Measurements from ENCODE around the gene APOL6.
"Not testable (repeated sequence)": the region's sequence is repeated elsewhere in the genome, so short reads cannot be mapped to it uniquely, and the experiment has no call there.

APOL6 gene

DNA sequence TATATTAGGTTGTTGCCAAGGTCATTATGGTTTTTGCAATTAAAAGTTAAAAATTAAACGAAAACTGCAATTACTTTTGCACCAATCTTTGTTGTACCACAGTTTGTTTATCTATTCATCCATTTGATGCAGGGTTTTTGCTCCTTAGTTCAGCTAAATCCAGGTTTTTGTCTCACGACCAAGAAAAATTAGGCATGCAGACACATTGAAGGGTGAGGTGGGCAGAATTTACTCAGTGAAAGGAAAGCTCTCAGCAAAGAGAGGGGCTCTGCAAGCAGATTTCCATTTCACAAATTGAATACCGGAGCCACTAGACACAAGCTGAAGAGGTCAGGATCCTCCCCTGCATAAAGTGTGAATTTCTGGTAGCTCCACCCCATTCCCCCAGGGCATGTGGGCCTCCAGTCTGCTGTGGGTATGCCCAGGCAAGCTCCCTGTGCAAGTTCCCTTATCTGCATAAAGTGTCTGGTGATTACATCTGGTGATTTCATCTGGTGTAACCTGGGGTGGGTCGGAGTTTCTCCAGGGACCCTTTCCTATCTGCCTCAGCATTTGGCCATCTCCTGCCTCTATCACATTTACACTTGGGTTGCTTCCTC is 33.3 kb downstream of the APOL6 start:
- DNase-seq = no peak

DNA sequence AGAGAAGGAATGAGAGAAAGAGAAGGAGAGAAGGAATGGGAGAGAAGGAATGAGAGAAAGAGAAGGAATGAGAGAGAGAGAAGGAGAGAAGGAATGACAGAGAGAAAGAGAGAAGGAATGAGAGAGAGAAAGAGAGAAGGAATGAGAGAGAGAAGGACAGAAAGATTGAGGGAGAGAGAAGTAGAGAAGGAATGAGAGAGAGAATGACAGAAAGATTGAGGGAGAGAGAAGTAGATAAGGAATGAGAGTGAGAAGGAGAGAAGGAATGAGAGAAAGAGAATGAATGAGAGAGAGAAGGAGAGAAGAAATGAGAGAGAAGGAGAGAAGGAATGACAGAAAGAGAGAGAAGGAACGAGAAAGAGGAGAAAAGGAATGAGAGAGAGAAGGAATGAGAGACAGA is 35.3 kb downstream of the APOL6 start:
- no peak for DNase-seq

DNA sequence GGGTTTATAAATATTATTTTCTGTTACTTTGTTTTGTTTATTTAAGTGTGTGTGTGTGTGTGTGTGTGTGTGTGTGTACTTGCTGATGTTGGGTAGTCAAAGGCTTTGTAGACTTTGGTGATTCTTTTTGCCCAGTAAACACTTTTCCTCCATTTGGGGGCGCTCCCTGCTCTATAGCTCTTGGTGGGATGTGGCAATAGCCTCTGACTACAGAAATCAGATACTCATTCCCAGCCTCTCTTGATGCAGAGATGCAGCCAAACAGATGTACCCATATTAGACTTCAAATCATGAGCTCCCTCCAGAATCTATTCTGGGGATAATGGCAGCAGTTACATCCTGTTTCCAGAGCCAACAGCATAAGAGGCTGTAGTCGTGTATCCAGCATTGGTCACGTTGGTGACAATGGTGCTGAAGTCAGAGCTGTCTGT is 36.0 kb downstream of the APOL6 start:
- no peak for DNase-seq

DNA sequence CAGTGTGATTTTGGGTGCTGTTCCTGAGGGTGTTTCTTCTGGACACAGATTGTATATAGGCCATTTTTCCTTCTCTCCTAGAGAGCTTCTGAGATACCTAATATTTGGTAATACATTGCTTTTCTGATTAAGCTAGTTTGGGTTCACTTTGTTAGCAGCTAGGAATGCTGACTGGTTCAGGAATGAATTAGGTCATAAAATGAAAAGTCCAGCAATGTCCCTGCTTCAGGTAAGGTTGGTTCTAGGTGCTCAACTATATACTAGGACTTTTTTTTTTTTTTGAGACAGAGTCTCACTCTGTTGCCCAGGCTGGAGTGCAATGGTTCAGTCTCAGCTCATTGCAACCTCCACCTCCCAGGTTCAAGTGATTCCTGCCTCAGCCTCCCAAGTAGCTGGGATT is 36.5 kb downstream of the APOL6 start:
- no peak for DNase-seq

DNA sequence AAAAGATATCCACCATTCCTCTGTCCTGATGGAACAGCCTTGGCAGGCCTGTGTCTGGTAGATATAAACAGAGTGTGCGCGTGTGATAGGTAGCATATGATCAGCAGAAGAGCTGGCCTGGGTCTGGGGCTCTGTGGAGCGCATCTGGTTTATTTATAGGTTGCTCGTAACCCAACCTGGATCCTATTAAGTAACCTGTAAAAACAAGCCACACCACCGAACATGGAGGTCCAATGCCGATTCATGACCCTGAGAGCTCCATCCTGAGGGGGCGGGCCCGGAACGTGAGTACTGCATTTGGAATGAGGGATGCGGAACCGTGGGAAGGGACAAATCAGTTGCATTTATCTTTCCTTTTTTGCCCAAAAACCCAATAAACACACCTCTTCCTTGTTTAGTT is 37.5 kb downstream of the APOL6 start:
- DNase-seq = no peak

DNA sequence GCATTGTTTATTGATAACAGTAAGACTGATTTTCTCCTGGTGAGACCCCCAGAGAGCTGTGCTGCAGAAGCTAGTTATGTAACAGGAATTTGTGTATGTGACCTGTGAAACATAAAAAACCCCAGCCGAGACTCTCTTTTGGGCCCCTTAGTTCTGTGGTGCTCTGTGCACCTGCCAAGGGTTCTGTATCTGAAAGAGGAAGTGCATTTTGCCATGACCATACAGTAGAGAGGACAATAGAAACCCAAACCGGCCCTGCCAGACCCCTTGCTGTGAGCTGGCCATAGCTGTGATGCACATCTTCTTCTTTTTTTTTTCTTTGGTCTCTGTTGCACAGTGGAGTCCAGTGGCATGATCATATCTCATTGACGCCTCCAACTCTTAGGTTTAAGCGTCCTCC is 38.1 kb downstream of the APOL6 start:
- DNase-seq = no peak

DNA sequence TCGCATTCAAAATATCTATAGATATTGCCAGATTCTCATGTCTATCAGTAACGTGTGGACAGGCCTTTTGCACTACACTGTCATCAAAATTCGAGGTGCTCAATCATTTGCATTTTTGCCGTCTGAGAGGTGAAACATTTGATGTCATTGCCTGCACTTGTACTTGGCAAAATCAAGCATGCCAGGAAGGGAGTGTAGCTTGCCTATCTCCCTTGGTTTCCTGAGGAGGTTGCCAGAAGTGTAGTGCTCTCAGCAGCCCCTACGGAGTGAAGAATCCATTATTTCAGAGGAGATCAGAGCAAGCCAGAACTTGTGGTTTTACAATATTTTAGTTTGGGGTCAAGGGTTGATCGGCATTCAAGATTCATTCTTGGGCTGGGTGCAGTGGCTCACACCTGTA is 39.2 kb downstream of the APOL6 start:
- no peak for DNase-seq

DNA sequence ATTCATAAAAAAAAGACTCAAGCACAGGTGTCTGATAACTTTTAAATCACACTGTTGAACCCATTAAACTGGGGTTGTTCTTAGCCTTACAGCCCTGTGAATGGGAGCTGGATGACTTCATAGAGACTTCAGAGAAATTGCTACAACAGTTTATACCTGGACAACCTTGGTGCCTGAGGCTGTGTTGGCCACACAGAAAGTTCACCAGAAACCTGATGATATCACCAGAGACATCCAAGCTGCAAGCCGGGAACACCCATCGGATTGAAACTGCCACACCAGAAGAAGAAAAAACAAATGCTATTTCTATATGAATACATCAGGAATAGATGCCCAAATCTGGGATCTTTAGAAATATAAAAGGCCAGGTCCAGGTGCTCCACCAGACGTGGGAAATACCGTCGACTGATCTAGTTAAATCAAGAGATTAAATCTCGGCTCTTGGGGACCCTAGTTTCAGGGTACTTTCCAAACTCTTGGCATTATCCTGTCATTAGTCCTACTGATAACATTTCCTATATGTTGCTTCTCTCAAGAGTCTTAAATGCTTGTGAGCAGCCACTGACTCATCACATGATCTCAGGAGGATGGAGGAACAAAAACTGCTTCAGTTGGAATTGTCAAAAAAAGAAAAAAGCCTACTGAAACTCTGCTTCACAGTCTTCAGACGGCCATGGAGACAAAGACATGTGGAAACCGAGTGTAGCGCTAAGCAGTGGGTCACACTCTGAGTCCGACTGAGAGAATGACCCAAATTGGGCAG is 40.8 kb downstream of the APOL6 start:
- no peak for DNase-seq

DNA sequence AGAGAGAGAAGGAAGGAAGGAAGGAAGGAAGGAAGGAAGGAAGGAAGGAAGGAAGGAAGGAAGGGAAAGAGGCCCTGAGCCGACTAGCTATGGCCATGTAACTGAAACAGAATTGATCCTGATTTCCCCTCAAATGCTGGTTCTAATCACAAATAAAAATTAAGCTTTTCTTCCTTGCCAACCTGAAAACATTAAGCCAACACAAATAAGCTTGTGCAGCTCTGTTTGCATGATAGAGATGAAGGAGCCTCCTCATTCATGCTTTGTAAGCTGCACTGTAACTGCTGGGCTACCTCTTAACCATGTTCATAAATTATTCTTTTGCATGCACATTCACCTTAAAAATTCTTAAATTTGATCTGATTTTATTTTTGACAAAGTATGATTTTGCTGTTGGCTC is 41.8 kb downstream of the APOL6 start:
- no peak for DNase-seq

DNA sequence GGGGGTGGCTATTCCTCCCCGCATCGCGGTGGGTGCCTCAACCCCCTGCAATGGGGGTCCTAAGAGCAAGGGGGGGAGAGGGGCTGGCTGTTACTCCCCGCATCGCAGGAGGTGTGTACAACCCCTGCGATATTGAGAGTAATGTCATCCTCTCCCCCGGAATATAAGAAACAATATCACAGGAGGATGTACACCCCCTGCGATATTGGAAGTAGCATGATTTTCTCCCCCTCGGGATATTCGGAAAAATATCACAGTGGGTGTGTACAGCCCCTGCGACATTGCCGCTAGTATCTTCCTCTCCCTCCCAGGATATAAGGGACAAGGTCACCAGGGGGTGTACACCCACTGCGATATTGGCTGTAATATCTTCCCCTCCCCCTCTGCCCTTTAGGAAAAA is 47.0 kb downstream of the APOL6 start:
- DNase-seq = no peak

DNA sequence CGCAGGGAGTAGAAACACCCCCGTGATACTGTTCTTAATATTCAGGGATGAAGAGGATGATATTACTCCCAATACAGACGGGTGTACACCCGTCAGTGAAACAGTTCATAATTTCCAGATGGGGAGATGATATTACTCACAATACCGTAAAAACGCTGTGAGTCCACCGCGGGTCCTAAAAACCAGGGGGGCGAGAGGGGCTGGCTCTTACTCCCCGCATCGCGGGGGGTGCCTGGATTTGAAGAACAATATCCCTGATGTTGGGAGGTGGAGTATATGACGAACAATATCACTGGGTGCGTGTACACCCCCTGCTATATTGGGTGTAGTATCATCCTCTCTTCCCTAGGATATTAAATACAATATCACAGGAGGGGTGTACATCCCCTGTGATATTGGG is 48.9 kb downstream of the APOL6 start:
- DNase-seq = no peak

DNA sequence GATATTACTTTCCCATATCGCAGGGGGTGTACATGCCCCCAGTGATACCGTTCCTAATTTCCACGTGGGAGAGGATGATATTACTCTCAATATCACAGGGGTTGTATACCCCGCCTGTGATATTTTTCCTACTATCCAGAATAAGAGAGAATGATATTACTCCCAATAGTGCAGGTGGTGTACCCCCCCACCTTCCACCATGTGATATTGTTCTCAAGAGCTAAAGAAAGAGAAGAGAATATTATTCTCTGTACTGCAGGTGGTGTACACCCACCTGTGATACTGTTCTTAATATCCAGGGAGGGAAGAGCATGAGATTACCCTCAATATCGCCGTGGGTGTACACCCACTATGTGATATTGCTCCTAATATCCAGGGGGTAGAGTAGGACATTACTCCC is 51.6 kb downstream of the APOL6 start:
- DNase-seq = not testable (repeated sequence)

DNA sequence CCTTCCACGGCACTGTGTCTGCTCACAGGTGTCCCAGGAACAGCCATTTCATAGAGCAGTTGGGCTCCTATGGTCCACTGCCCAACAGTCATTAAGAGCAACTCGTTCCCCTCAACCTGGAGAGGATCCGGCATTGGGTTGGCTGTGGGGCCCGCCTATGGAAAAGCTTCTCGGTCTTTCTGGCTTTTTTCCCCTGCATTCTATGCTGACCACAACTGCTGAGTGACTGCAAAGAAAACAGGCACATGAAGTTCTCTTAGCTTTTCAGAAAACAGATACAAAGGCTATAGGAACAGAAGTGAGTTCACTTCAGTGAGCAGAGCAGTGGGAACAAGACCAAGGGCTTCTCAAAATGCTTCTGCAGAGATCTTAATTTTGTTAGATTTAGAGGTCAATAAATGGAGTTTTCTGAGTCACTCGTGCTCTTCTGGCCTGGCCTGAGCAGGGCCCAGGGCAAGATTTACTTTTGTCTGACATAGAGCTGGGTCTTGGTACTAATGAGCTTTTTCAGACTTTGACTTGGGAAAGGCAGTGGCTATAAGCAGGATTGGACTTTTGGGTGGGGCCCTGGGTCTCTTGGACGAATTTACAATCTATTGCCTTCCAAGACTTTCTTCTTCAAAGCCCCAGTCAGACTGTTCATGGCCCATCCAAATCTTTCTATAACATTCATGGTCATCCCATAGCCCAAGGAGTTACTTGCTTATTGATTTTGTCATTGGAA is 55.8 kb downstream of the APOL6 start:
- no peak for DNase-seq

DNA sequence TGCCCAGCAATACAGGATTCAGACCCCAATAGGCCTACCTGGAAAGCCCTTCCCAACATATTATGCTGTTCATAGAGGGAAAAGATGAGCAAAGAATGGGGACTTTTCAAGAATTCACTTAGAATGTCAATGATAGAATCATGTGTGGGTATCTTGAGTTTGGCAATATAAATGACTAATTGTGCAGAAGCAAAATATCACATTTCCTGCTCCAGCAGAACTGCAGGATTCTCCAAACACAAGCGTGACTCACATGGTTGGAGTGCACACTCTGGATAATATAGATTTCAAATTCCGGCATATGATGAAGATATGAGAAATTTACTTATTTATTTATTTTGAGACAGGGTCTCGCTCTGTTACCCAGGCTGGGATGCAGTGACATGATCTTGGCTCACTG is 56.9 kb downstream of the APOL6 start:
- no peak for DNase-seq

DNA sequence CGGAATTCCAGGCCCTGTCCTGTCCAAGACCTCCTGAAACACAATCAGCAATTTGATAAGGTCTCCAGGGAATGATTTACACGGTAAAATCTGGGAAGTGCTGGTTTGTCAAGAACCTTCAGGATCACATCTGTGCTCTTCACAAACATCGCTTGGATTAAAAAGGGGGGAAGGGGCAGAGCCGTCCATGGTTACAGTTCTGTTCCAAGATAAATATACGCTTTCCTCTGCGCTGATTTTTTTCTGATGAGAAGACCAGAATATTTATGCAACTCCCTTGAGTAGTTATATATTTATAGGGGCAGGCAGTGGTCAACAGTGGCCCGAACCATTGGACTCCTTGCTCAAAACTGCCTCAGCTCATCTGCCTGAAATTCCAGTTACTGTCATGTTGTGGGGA is 60.2 kb downstream of the APOL6 start:
- no peak for DNase-seq

DNA sequence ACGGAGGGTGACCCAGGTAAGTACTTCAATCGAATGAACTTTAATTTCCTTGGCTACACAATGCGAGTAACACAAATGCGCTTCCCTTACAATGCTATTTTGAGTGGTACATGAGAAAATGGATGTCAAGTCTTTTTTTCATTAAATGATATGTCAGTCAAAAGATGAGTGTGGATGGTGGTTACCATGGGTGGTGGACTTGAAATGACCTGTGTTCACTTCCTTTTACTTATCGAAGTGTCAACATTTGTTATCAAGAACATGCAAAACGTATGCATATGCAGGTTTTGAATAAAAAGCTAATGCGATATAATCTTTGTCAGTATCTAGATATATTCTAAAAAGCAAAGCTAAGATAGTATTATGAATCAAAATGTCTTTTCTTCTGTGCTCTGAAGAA is 60.7 kb downstream of the APOL6 start:
- DNase-seq = no peak

DNA sequence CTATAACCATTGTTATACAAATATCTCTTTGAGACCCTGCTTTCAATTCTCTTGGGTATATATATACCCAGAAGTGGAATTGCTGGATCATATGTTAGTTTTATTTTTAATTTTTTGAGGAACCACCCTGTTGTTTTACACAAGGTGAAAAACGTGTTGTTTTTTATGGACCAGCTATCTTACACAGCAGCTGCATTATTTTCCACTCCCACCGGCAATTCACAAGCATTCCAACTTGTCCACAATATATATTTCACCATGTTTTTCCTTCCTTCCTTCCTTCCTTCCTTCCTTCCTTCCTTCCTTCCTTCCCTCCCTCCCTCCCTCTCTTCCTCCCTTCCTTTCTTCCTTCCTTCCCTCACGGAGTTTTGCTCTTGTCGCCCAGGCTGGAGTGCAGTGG is 63.1 kb downstream of the APOL6 start:
- no peak for DNase-seq

DNA sequence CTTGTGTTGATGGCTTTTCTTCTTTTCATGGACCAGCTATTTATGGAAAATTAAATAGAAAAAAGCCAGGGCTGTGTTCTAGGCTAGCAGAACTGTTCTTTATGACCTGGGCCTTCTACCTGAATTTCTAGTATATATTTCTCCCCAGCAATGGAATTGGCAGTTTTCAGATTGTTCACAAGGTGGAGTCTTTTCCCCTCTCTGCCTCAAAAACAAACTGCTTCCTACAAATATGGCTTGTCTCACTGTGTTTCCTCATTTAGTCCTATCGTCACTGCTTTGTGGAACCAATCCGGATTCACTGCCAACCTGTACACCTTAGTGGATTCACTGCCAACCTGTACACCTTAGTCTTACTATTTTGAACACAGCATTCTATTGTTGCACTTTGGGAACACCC is 64.4 kb downstream of the APOL6 start:
- no peak for DNase-seq

DNA sequence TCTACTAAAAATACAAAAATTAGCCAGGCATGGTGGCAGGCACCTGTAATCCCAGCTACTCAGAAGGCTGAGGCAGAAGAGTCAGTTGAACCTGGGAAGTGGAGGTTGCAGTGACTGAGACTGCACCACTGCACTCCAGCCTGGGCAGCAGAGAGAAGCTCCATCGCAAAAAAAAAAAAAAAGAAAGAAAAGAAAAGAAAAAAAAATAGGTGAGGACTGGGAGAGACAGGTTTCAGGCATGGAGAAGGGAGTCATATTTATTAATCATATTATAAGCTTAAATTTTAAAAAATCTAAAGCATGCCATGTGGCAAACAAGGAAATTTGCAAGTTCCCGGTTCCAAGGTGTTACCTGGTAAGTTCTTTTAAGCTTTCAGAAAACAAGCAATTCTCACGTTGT is 69.3 kb downstream of the APOL6 start, which contains the start of gene APOL5:
APOL5 (plus strand) TSS at position 301 of the 400 bp plus-strand sequence; CDS start at position 301, 0 bp downstream.
- DNase-seq = no peak

Data from activated effector memory CD4-positive, alpha-beta T cell treated with anti-CD3 and anti-CD28 coated beads, Interleukin-2, amount 50 U/mL, for 16 hours (primary cell).